HepG2 (cell line): ENCODE measurements around the gene PSD4. TPM values are rescaled to one million over a fixed set of nuclear protein-coding genes. Genes with fewer than 3 reads are reported as not detected.

Source experiments
- FOXM1 ChIP-seq: sonication (generic); formaldehyde crosslinking; IDR thresholded peaks from 2 replicates; pipeline ENCODE4 v1.5.0; 2020; ENCODE audit warnings: missing genetic modification reagents
- IRX3 ChIP-seq: sonication (generic); formaldehyde crosslinking; IDR thresholded peaks from 2 replicates; pipeline ENCODE4 v1.8.1; 2023; ENCODE audit warnings: mild to moderate bottlenecking, low read depth, missing genetic modification reagents, borderline replicate concordance
- KAT8 ChIP-seq: IDR thresholded peaks from 2 replicates; pipeline ENCODE4 v1.6.1; 2016; ENCODE audit warnings: missing genetic modification reagents, missing compliant biosample characterization
- MAZ ChIP-seq, 2 experiments: sonication (generic) in 1 of 2; formaldehyde crosslinking in 1 of 2; IDR thresholded peaks; 2 replicates each; pipeline versions ENCODE4 v1.5.0 to v1.6.1; 2012 to 2020; ENCODE audit warnings: low read depth in 2 of 2, mild to moderate bottlenecking in 2 of 2, borderline replicate concordance in 1 of 2, improper control_type of control experiment in 1 of 2, low read length in 1 of 2, missing genetic modification reagents in 1 of 2, moderate library complexity in 1 of 2
- MTA3 ChIP-seq: sonication (generic); formaldehyde crosslinking; IDR thresholded peaks from 2 replicates; pipeline ENCODE4 v1.4.0; 2020; ENCODE audit warnings: missing genetic modification reagents
- NFIB ChIP-seq: sonication (generic); formaldehyde crosslinking; IDR thresholded peaks from 2 replicates; pipeline ENCODE4 v1.9.0; 2021; ENCODE audit warnings: missing genetic modification reagents, mild to moderate bottlenecking, borderline replicate concordance
- RAD51 ChIP-seq: fragments of 450-650 bp; IDR thresholded peaks from 2 replicates; pipeline ENCODE4 v1.6.1; 2016; ENCODE audit warnings: borderline replicate concordance
- ZFX ChIP-seq: sonication (generic); formaldehyde crosslinking; IDR thresholded peaks from 2 replicates; pipeline ENCODE4 v1.4.0; 2020; ENCODE audit warnings: mild to moderate bottlenecking, low read depth, missing genetic modification reagents, moderate library complexity
- ZNF343 ChIP-seq: sonication (generic); formaldehyde crosslinking; IDR thresholded peaks from 2 replicates; pipeline ENCODE4 v1.4.0; 2020; ENCODE audit warnings: mild to moderate bottlenecking, missing genetic modification reagents
- ZNF484 ChIP-seq: sonication (generic); formaldehyde crosslinking; IDR thresholded peaks from 2 replicates; pipeline ENCODE4 v1.5.1; 2020; ENCODE audit warnings: mild to moderate bottlenecking, low read depth, missing genetic modification reagents, borderline replicate concordance
- ZNF563 ChIP-seq: sonication (generic); formaldehyde crosslinking; IDR thresholded peaks from 2 replicates; pipeline ENCODE4 v1.8.0; 2022; ENCODE audit warnings: mild to moderate bottlenecking, moderate library complexity, missing genetic modification reagents
- ZNF572 ChIP-seq: sonication (generic); formaldehyde crosslinking; IDR thresholded peaks from 2 replicates; pipeline ENCODE4 v1.5.1; 2020; ENCODE audit warnings: mild to moderate bottlenecking, missing genetic modification reagents
- ZNF607 ChIP-seq: sonication (generic); formaldehyde crosslinking; IDR thresholded peaks from 2 replicates; pipeline ENCODE4 v1.5.1; 2020; ENCODE audit warnings: missing genetic modification reagents, mild to moderate bottlenecking, borderline replicate concordance
- ZNF720 ChIP-seq: sonication (generic); formaldehyde crosslinking; IDR thresholded peaks from 2 replicates; pipeline ENCODE4 v1.4.0; 2020; ENCODE audit warnings: missing genetic modification reagents
- ZNF749 ChIP-seq: sonication (generic); formaldehyde crosslinking; IDR thresholded peaks from 2 replicates; pipeline ENCODE4 v1.8.0; 2022; ENCODE audit warnings: mild to moderate bottlenecking, missing genetic modification reagents, moderate library complexity, borderline replicate concordance
- ZNF816 ChIP-seq: sonication (generic); formaldehyde crosslinking; IDR thresholded peaks from 2 replicates; pipeline ENCODE4 v1.8.0; 2022; ENCODE audit warnings: missing genetic modification reagents, mild to moderate bottlenecking, borderline replicate concordance
- polyA plus RNA-seq, 8 experiments: library from polyadenylated mRNA; depleted of rRNA in 3 of 8; stranded (reverse) in 7 of 8; unstranded in 1 of 8; fragments of >200 nt; fragmentation: Illumina TruSeq in 4 of 8; extraction: Trizol in 4 of 8; gene quantifications; 2 replicates each; pipeline versions ENCODE4 v1.2.1 to v1.2.3, GENCODE V29; 2011 to 2016; ENCODE audit warnings: low read depth in 4 of 8, missing spikeins in 1 of 8, mixed read lengths in 1 of 8; ENCODE audit not compliant: insufficient read depth in 1 of 8
- total RNA-seq, 5 experiments: library from RNA; depleted of rRNA; stranded (reverse); fragments of >200 nt; fragmentation: Illumina TruSeq; extraction: Trizol; gene quantifications; 2 replicates each; pipeline ENCODE4 v1.2.3, GENCODE V29; 2016; ENCODE audit warnings: low read depth in 1 of 5
- TF ChIP-seq, protein P1 (sequence below): sonication (generic); formaldehyde crosslinking; IDR thresholded peaks from 2 replicates; pipeline ENCODE4 v1.4.0; 2020; ENCODE audit warnings: mild to moderate bottlenecking, missing genetic modification reagents, borderline replicate concordance
- TF ChIP-seq, protein P2 (sequence below): sonication (generic); formaldehyde crosslinking; IDR thresholded peaks from 2 replicates; pipeline ENCODE4 v1.8.1; 2023; ENCODE audit warnings: mild to moderate bottlenecking, inconsistent platforms, moderate library complexity, missing genetic modification reagents, borderline replicate concordance

Gene PSD4
- total and polyA plus RNA-seq, 2 of the 13 experiments (the other 11 are each of a cell fraction or from before 2014, with no cell fraction given): 5.8 to 9.4 TPM

DNA sequence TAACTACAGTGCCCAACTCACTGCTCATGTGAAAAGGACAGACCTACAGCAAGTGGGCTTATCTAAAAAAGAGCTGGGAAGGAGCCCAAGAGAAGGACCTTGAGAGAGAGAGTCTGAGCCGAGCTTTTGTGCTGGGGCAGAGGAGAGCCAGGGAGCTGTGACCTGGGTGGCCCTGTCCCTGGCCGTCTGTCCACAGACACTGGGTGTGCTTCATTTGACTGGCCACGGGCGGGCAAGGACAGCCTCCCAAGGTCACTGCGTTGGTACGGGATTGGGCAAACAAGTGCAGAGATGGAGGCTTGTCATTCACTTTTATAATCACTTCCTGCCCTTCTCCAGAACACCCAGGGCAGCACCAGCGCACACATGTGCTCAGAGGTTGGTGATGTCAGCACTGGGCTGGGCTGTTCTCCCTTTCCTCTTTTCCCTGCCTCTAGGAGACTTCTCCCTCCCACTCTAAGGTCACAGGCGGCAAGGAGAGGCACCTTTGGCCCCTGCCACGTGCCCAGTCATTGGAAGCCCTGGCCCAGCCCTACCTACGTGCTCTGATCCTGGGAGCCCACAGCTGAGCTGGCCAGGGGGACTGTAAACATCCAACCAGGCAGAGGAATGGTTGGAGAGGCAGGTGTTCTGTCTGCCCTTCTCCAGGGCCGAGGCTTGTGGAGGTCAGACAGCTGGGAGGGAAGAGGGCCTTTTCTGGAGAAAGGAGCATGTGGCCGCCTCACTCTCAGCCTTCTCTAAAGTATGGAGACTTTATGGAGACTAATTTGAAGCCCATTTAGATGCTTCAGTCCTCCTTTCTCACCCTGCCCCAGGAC, 6.4 kb upstream of the PSD4 start (continued):
- TF ChIP-seq, protein P1, sequence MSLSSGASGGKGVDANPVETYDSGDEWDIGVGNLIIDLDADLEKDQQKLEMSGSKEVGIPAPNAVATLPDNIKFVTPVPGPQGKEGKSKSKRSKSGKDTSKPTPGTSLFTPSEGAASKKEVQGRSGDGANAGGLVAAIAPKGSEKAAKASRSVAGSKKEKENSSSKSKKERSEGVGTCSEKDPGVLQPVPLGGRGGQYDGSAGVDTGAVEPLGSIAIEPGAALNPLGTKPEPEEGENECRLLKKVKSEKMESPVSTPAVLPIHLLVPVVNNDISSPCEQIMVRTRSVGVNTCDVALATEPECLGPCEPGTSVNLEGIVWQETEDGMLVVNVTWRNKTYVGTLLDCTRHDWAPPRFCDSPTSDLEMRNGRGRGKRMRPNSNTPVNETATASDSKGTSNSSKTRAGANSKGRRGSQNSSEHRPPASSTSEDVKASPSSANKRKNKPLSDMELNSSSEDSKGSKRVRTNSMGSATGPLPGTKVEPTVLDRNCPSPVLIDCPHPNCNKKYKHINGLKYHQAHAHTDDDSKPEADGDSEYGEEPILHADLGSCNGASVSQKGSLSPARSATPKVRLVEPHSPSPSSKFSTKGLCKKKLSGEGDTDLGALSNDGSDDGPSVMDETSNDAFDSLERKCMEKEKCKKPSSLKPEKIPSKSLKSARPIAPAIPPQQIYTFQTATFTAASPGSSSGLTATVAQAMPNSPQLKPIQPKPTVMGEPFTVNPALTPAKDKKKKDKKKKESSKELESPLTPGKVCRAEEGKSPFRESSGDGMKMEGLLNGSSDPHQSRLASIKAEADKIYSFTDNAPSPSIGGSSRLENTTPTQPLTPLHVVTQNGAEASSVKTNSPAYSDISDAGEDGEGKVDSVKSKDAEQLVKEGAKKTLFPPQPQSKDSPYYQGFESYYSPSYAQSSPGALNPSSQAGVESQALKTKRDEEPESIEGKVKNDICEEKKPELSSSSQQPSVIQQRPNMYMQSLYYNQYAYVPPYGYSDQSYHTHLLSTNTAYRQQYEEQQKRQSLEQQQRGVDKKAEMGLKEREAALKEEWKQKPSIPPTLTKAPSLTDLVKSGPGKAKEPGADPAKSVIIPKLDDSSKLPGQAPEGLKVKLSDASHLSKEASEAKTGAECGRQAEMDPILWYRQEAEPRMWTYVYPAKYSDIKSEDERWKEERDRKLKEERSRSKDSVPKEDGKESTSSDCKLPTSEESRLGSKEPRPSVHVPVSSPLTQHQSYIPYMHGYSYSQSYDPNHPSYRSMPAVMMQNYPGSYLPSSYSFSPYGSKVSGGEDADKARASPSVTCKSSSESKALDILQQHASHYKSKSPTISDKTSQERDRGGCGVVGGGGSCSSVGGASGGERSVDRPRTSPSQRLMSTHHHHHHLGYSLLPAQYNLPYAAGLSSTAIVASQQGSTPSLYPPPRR (CRISPR knock-in tag): peak; percentile 98
- TF ChIP-seq FOXM1 (CRISPR knock-in tag) (no peak; the same call in 1 of the 2 replicates), MTA3 (CRISPR knock-in tag) (no peak), RAD51 (peak; percentile 44; the same call in 1 of the 2 replicates), KAT8 (CRISPR knock-in tag) (peak; percentile 81), ZNF749 (CRISPR knock-in tag) (no peak; the same call in 1 of the 2 replicates), ZFX (CRISPR knock-in tag) (peak; percentile 91), ZNF816 (peak; percentile 87; the same call in 1 of the 2 replicates), ZNF343 (peak; percentile 84), ZNF607 (CRISPR knock-in tag) (peak; percentile 99), IRX3 (CRISPR knock-in tag) (peak; percentile 69; the same call in 1 of the 2 replicates), ZNF563 (CRISPR knock-in tag) (peak; percentile 95), ZNF484 (peak; percentile 80; the same call in 1 of the 2 replicates), MAZ (IDR thresholded peaks at IDR 0.05; ENCODE audit: borderline replicate concordance, low read depth, low read length) (0 out of 2 replicates have a peak, but pooled peaks have one; percentile 52), MAZ (CRISPR knock-in tag; IDR thresholded peaks at IDR 0.05; ENCODE audit: low read depth) (peak; percentile 95), ZNF572 (peak; percentile 99; the same call in 1 of the 2 replicates), ZNF720 (CRISPR knock-in tag) (no peak), NFIB (CRISPR knock-in tag) (no peak)
- TF ChIP-seq, protein P2, sequence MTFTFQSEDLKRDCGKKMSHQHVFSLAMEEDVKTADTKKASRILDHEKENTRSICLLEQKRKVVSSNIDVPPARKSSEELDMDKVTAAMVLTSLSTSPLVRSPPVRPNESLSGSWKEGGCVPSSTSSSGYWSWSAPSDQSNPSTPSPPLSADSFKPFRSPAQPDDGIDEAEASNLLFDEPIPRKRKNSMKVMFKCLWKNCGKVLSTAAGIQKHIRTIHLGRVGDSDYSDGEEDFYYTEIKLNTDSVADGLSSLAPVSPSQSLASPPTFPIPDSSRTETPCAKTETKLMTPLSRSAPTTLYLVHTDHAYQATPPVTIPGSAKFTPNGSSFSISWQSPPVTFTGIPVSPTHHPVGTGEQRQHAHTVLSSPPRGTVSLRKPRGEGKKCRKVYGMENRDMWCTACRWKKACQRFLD: peak; percentile 95
